ENCODE results near the gene SLC22A25.
"Not testable (repeated sequence)": the region's sequence is repeated elsewhere in the genome, so short reads cannot be mapped to it uniquely, and the experiment has no call there.

Gene SLC22A25

GRCh38 chr11:63235471-63236461, 7.6 kb downstream of the SLC22A25 start:
- not testable (repeated sequence) for DNase-seq (ENCODE audit: low read depth in 2 of 2)

DNA sequence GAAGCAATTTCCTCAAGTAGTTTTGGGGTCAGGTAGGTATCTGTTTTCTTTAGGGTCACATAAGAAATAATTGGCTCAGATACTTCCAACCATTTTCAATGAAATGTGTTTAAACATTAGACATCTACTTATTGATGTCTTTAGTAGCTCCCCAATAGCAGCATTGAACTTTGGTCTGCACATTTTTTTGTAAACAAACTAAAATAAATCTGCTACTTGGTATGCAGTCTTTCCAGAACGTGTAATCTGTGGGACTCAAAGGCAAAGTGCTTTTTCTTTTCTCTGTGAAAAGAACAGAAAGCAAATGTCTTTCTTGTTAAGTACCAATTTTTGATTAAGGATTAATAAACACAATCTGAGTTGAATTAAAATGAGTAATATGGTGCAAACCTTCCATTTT, 13.6 kb downstream of the SLC22A25 start:
- DNase-seq (ENCODE audit: low read depth in 2 of 2): no peak

DNA sequence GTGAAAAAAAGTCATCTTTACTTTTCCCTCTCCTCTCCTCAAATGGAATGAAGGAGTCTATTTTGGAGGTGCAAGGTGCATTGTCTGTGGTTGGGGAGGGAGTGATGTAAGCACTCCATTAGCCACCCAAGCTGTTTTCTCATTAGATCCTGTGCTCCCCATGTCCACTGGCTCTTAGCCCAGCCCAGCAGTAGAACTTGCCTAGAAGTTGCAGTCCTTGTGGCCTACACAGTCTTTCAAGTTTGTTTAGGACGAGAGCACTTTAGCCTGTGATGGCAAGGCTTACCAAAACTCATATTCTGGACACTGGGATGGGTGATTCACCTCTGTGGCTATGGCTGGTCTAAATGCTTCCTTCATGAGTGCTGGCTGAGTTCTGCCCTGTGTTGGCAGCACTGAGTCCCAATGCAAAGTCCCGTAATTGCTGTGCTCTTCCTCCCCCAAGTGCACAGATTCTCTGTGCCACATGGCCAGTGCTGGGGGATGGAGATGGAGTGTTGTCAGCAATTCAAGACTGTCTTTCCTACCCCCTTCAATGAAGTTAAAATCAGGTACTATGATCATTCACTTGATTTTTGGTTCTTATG, 15.8 kb downstream of the SLC22A25 start:
- DNase-seq (ENCODE audit: low read depth in 2 of 2): no peak

DNA sequence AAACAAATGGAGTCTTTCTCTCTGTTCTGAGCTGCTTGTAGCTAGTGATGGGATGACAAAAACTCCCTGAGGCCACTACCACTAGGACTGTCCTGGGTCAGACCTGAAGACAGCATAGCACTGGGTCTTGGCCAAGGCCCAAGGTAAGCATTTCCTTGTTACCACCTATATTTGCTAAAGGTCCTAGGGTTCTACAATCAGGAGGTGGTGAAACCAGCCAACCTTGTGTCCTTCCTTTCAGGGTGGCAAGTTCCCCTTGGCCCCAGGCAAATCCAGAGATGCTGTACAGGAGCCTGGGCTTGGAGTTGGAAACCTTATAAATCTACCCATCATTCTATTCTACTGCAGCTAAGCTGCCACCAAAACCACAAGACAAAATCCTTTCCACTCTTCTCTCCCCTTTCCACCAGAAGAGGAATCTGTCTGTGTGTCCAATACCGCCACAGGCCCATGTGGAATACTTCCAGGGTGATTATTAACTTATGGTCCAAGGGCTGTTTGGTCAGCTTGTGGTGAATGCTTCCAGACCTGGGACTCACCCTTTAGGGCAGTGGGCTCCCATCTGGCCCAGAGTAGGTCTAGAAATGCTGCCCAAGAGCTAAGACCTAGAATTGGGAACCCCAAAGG, 16.8 kb downstream of the SLC22A25 start:
- no peak for DNase-seq (ENCODE audit: low read depth in 2 of 2)

DNA sequence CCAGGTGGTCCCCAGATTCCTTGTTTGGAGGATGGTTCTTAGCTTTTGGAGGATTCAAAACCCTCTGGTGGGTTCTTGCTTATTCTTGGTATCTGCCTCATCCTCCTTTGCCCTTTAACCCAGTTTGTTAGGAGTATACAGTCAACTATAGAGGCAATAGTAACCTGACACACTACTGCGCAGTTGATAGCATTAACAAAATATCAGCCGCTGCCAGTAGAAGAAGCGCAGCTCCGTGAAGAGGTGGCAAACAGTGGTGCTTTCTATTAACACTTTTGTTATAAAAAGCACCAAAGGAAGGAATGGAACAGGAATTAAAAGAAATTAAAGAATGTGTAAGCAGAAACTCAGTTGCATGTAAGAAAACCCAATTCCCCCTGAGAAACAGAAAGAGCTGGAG, 29.3 kb downstream of the SLC22A25 start:
- DNase-seq (ENCODE audit: low read depth in 2 of 2): no peak

GRCh38 chr11:63212742-63213141, 30.7 kb downstream of the SLC22A25 start:
- no peak for DNase-seq (ENCODE audit: low read depth in 2 of 2)

DNA sequence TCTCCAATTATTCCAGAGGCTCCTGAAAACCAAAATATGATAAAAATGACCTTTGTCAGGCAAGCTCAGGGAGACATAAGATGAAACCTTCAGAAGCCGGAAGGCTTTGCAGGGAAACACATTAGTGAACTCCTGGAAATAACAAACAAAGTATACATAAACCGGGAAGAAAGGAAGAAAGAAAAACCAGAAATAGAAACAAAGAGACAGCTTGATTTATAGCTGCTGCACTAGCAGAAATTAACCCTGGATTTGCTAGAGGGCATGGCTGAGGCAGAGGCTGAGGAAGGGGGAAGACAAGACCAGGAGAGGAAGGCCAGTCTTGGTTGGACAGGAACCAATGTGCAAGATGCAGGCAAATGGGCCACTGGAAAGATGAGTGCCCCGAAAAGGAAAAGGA, 33.3 kb downstream of the SLC22A25 start:
- DNase-seq (ENCODE audit: low read depth in 2 of 2): no peak
